GM23338 (cell line): ENCODE data around the gene BRDT.

ENCODE experiments used
- EZH2phosphoT487 ChIP-seq: fragments of 200-600 bp; sonication (generic); IDR thresholded peaks from one replicate; pipeline ENCODE4 v1.8.1; 2018; ENCODE audit warnings: antibody characterized with exemption; ENCODE audit not compliant: unreplicated experiment
- TF ChIP-seq, protein P1 (sequence below), 2 experiments: fragments of 200-600 bp in 1 of 2; sonication (generic) in 1 of 2; conservative IDR thresholded peaks; 2 replicates each; pipeline versions ENCODE4 v1.5.1 to v1.6.1; 2016 to 2017; ENCODE audit warnings: antibody characterized with exemption in 2 of 2, low read depth in 2 of 2, mild to moderate bottlenecking in 2 of 2, moderate library complexity in 1 of 2

DNA sequence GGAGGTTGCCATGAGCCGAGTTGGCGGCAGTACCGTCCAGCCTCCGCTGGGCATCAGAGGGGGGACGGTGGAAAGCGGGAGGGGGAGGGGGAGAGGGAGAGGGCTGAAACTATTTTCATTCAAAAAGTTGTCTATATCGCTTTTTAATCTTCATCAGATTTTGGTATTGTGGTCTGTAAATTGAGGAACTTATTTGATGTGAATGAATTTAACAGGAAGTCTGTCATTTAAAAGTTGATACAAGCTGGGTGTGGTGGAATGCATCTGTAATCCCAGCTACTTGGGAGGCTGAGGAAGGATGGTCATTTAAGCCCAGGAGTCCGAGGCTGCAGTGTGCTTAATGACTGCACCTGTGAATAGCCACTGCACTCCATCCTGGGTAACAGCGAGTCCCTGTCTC lies 77.6 kb downstream of the BRDT start:
- TF ChIP-seq, protein P1, sequence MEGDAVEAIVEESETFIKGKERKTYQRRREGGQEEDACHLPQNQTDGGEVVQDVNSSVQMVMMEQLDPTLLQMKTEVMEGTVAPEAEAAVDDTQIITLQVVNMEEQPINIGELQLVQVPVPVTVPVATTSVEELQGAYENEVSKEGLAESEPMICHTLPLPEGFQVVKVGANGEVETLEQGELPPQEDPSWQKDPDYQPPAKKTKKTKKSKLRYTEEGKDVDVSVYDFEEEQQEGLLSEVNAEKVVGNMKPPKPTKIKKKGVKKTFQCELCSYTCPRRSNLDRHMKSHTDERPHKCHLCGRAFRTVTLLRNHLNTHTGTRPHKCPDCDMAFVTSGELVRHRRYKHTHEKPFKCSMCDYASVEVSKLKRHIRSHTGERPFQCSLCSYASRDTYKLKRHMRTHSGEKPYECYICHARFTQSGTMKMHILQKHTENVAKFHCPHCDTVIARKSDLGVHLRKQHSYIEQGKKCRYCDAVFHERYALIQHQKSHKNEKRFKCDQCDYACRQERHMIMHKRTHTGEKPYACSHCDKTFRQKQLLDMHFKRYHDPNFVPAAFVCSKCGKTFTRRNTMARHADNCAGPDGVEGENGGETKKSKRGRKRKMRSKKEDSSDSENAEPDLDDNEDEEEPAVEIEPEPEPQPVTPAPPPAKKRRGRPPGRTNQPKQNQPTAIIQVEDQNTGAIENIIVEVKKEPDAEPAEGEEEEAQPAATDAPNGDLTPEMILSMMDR (conservative IDR thresholded peaks at IDR 0.05; ENCODE audit: low read depth in 2 of 2), result no peak
- TF ChIP-seq EZH2phosphoT487, result no peak
